Measurements from ENCODE around the gene PIH1D2. TPM values are rescaled to one million over a fixed set of nuclear protein-coding genes. Genes with fewer than 3 reads are reported as not detected.

Gene PIH1D2
- total and polyA plus RNA-seq, 2 of the 8 experiments (the other 6 are each of a cell fraction or from before 2014, with no cell fraction given): 0.53 to 0.73 TPM

DNA sequence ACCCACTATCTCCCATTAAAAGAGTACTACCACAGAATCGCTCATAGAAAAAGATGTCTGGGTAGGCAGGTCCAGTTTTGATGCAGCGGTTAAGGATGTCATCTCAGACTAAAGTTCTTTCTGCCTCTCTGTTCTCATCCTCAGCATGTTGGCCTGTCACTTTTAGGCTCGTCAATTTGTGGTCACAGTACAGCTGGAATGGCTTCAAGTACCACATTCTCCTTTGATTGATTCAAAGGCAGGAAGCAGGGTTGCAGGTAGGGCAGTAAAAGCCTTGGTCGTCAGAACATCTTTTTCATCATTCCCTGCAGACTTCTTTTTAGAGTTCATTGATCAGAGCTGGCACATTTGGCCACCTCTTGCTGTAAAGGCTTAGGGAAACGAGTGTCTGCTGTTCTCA is 41.6 kb upstream of the PIH1D2 start:
- Histone ChIP-seq H3K14ac (ENCODE audit: insufficient read length) (no peak overlapping the region), H2BK15ac (ENCODE audit: low read length) (no peak overlapping the region), H3K9ac (replicated peaks in 1 of 4; ENCODE audit: extremely low read depth in 1 of 4, low read depth in 3 of 4, low read length in 3 of 4) (no peak overlapping the region), H4K8ac (ENCODE audit: extremely low read depth, insufficient read depth, low read length) (no peak overlapping the region), H2BK120ac (replicated peaks; ENCODE audit: low read depth, low read length) (no peak overlapping the region), H4K91ac (replicated peaks; ENCODE audit: insufficient read length, low read length) (no peak overlapping the region), H3K18ac (ENCODE audit: extremely low read depth, low read length) (no peak overlapping the region), H3K27me3 (replicated peaks in 1 of 4; ENCODE audit: control insufficient read depth in 3 of 4, extremely low read depth in 1 of 4, insufficient read depth in 3 of 4, low read length in 3 of 4) (no peaks in the 10 kb centered on the region), H2BK5ac (ENCODE audit: low read depth, low read length) (no peak overlapping the region), H3K79me1 (ENCODE audit: low read depth, low read length) (no peaks in the 10 kb centered on the region), H2BK20ac (ENCODE audit: low read length) (no peak overlapping the region), H3K4me3 (ENCODE audit: extremely low read depth in 1 of 4, insufficient read depth in 2 of 4, low read depth in 3 of 4, low read length in 4 of 4) (no peak overlapping the region), H3K23me2 (ENCODE audit: low read depth, low read length) (no peaks in the 10 kb centered on the region), H3K4me1 (replicated peaks in 1 of 4; ENCODE audit: control insufficient read depth in 3 of 4, insufficient read depth in 4 of 4, low read length in 3 of 4) (no peaks in the 10 kb centered on the region), H3K4ac (replicated peaks; ENCODE audit: insufficient read length, low read depth, low read length) (no peak overlapping the region), H3K56ac (replicated peaks; ENCODE audit: insufficient read length, low read depth, low read length) (no peak overlapping the region), H3K36me3 (ENCODE audit: control insufficient read depth in 2 of 4, insufficient read depth in 4 of 4, low read length in 3 of 4) (no peaks in the 10 kb centered on the region), H3K27ac (ENCODE audit: low read depth, low read length) (no peak overlapping the region), H3K9me3 (ENCODE audit: insufficient read depth in 2 of 2, low read depth in 1 of 2, low read length in 1 of 2) (no peaks in the 10 kb centered on the region), H3K4me2 (ENCODE audit: insufficient read depth in 1 of 2, low read depth in 2 of 2, low read length in 2 of 2) (no peak overlapping the region), H2AFZ (ENCODE audit: low read length) (no peak overlapping the region), H3K23ac (ENCODE audit: insufficient read length) (no peak overlapping the region), H2AK5ac (ENCODE audit: low read depth, low read length) (no peak overlapping the region), H4K20me1 (replicated peaks in 1 of 2; ENCODE audit: control insufficient read depth in 1 of 2, insufficient read depth in 2 of 2, low read length in 2 of 2) (no peaks in the 10 kb centered on the region), H4K5ac (ENCODE audit: insufficient read length, low read depth, low read length) (no peak overlapping the region), H2BK12ac (ENCODE audit: low read depth, low read length) (no peak overlapping the region), H3K79me2 (ENCODE audit: control insufficient read depth in 1 of 2, insufficient read depth in 2 of 2, low read length in 2 of 2) (no peaks in the 10 kb centered on the region)
- POLR2A ChIA-PET (ENCODE audit: partially characterized antibody): no interaction called here
- TF ChIP-seq ZNF274 (IDR thresholded peaks at IDR 0.05; ENCODE audit: borderline replicate concordance, extremely low read depth, low read length) (no peak), POLR2A (IDR thresholded peaks at IDR 0.05; ENCODE audit: control extremely low read depth in 1 of 2, low read depth in 2 of 2, low read length in 2 of 2) (no peak), GTF2F1 (IDR thresholded peaks at IDR 0.05; ENCODE audit: borderline replicate concordance, low read depth, low read length) (no peak), NRF1 (IDR thresholded peaks at IDR 0.05; ENCODE audit: low read depth, low read length) (no peak), RBBP5 (IDR thresholded peaks at IDR 0.05; ENCODE audit: borderline replicate concordance, low read depth, low read length) (no peak), EGR1 (IDR thresholded peaks at IDR 0.05; ENCODE audit: borderline replicate concordance, low read depth, low read length) (no peak)
- no peak for FAIRE-seq
- 84% methylated on average over 5 of the region's 5 CpGs; no CpG with 5 or more reads in 1 of the 2 experiments for WGBS, 2 experiments (ENCODE audit: extremely low coverage in 1 of 2, insufficient coverage in 1 of 2, insufficient read length in 1 of 2, insufficient replicate concordance in 2 of 2, low coverage in 1 of 2, low lambda C conversion rate in 2 of 2, missing lambda C conversion rate in 1 of 2)
- DNase-seq (ENCODE audit: low read depth in 1 of 2, low spot score in 2 of 2): no peak
- CTCF ChIA-PET (ENCODE audit: partially characterized antibody): interaction anchor here (0.6 to 9.3 kb wide), 8 partner anchors 13 to 779 kb away, joined by 3 to 104 read pairs (median 4); partner anchors contain the start of gene BCO2

Data from H1 (cell line).